T-helper 2 cell (primary cell): ENCODE data around the gene TCF7L2.

Experiments
- DNase-seq, 5 experiments: peaks; one replicate each; pipeline versions ENCODE4 v3.0.0 to v3.0.0-alpha.2; 2012 to 2022

Gene TCF7L2

GRCh38 chr10:113024930-113025329 lies 74.9 kb downstream of the TCF7L2 start:
- no peak for DNase-seq

- DNase-seq, result no peak
Observed at GRCh38 chr10:113025487-113025886, 75.4 kb downstream of the TCF7L2 start.

- no peak for DNase-seq
Observed at GRCh38 chr10:113026679-113027078, 76.6 kb downstream of the TCF7L2 start.

- no peak for DNase-seq
Observed at GRCh38 chr10:113027230-113027573, 77.2 kb downstream of the TCF7L2 start.

- no peak for DNase-seq
Observed at GRCh38 chr10:113027574-113028455, 77.8 kb downstream of the TCF7L2 start.

GRCh38 chr10:113028456-113029440 lies 78.7 kb downstream of the TCF7L2 start:
- DNase-seq, result no peak

GRCh38 chr10:113030453-113030852 lies 80.4 kb downstream of the TCF7L2 start:
- no peak for DNase-seq

- no peak for DNase-seq
Observed at GRCh38 chr10:113031147-113031546, 81.1 kb downstream of the TCF7L2 start.

- DNase-seq, result no peak
Observed at GRCh38 chr10:113033991-113034390, 83.9 kb downstream of the TCF7L2 start.

GRCh38 chr10:113035732-113036312 lies 85.8 kb downstream of the TCF7L2 start:
- no peak for DNase-seq

- DNase-seq, result no peak
Observed at GRCh38 chr10:113036619-113037018, 86.6 kb downstream of the TCF7L2 start.

GRCh38 chr10:113037218-113037617 lies 87.2 kb downstream of the TCF7L2 start:
- DNase-seq, result no peak

- DNase-seq, result no peak
Observed at GRCh38 chr10:113038183-113038582, 88.1 kb downstream of the TCF7L2 start.

GRCh38 chr10:113038985-113039384 lies 88.9 kb downstream of the TCF7L2 start:
- DNase-seq, result no peak

GRCh38 chr10:113041324-113041723 lies 91.3 kb downstream of the TCF7L2 start:
- DNase-seq, result no peak

- no peak for DNase-seq
Observed at GRCh38 chr10:113041841-113042750, 92.0 kb downstream of the TCF7L2 start.

GRCh38 chr10:113042868-113043267 lies 92.8 kb downstream of the TCF7L2 start:
- no peak for DNase-seq

- DNase-seq, result no peak
Observed at GRCh38 chr10:113044016-113044755, 94.1 kb downstream of the TCF7L2 start.

GRCh38 chr10:113045147-113046055 lies 95.4 kb downstream of the TCF7L2 start:
- no peak for DNase-seq

GRCh38 chr10:113047151-113047550 lies 97.1 kb downstream of the TCF7L2 start:
- no peak for DNase-seq
